GM18951 (cell line): ENCODE data around the gene AMFR.

ENCODE experiments used
- POLR2A ChIP-seq: IDR thresholded peaks from 4 replicates; pipeline ENCODE4 v1.6.1; 2011; ENCODE audit warnings: mild to moderate bottlenecking; ENCODE audit not compliant: insufficient read length, insufficient read depth; ENCODE audit errors: extremely low read depth
- in situ Hi-C: fragments of 300-500 bp; cut with MboI; formaldehyde crosslinking; loops from one replicate; pipeline ENCODE4 v1.12.0; 2022; ENCODE audit warnings: low sequenced_read_pairs, mixed read lengths, inconsistent platforms; ENCODE audit not compliant: unreplicated experiment

AMFR gene

GRCh38 chr16:56450275-56450985 is 25.1 kb upstream of the AMFR start:
- in situ Hi-C loops: no loop called here
- TF ChIP-seq POLR2A: no peak

DNA sequence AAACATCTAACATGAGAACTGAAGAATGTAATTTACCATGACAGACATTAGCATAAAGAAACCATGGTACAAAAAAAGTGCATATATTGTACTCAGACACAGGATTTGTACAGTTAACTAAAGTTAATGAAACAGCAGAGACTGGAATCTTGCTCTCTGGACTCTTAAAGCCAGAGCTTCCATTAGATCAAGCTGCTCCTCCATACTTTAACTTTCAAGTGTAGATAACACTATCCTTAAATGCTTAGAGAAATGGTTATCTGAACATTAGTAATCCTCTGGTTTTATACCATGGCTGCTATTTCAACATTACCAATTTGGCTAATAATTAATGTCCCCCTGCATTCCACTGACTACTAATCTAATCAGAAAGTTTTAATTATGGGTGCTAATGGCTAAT is 22.7 kb upstream of the AMFR start:
- in situ Hi-C loops: no loop called here
- no peak for TF ChIP-seq POLR2A

DNA sequence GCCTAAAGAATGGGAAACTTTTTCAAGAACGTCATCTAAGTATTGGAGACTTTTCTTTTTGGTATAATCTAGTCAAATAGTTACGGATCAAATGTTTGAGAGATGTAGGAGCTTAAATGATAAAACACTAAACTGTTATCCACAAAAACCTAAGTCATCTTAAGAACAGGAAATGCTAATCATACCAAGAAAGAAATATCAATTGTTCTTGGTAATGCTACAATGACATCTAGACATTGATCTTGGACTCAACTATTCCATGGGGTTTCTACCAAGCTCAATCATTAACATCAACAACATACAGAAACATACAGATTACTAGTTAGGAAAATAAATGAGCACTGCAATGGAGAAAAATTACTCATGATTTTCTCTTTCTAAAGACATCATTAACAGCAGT is 21.9 kb upstream of the AMFR start:
- in situ Hi-C loops: no loop called here
- TF ChIP-seq POLR2A: no peak

DNA sequence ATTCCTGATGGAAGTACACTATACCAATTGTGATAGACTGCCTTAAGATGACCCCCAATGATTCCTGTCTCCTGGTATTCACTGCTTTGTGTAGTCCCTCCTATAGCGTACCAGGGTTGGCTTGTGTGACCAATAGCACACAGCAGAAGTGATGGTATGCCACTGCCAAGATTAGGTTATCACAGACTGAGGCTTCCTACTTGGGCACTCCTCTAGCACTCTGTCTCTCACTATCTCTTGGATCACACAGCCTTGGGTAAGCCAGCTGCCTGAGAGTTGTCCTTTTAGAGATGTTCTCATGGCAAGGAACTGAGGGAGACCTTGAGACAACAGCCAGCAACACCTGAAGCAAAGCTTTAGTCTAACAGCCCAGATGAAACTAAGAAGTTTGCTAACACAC is 12.7 kb upstream of the AMFR start:
- TF ChIP-seq POLR2A: no peak
- in situ Hi-C loops: no loop called here

DNA sequence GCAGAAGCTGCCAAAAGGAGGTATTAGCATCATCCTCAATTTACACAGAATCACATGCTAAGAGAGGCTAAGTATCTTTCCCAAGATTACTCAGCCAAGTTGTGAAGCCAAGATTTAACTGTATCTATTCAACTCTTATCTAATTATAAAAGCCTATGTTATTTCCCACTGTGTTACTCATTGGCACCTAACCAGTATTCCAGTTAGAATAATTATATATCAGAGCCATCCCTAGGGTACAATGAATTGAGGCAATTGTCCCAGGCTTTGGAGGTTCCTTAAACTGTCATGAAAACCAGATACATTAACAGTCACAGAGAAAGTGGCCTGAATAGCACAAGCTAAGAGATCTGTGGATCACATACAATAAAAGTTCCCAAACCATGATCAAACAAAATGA is 10.9 kb upstream of the AMFR start:
- no peak for TF ChIP-seq POLR2A
- in situ Hi-C loops: no loop called here

- in situ Hi-C loops: no loop called here
- no peak for TF ChIP-seq POLR2A
These were observed 2.7 kb upstream of the AMFR start for GRCh38 chr16:56428091-56428490.

DNA sequence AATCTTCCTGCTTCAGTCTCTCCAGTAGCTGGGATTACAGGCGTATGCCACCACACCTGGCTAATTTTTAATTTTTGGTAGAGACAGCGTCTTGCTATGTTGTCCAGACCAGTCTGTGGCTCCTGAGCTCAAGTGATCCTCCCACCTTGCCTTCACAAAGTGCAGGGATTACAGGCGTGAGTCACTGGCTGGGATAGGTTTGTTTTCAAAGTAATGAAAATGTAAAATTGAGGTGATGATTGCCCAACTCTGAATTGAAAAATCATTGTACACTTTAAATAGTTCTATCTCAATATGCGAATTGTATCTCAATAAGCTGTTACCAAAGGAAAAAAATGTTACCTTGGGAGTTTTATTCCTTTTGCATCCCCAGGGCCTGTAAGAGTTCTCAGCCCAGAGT is 1.2 kb upstream of the AMFR start:
- TF ChIP-seq POLR2A: no peak
- in situ Hi-C loops: no loop called here

DNA sequence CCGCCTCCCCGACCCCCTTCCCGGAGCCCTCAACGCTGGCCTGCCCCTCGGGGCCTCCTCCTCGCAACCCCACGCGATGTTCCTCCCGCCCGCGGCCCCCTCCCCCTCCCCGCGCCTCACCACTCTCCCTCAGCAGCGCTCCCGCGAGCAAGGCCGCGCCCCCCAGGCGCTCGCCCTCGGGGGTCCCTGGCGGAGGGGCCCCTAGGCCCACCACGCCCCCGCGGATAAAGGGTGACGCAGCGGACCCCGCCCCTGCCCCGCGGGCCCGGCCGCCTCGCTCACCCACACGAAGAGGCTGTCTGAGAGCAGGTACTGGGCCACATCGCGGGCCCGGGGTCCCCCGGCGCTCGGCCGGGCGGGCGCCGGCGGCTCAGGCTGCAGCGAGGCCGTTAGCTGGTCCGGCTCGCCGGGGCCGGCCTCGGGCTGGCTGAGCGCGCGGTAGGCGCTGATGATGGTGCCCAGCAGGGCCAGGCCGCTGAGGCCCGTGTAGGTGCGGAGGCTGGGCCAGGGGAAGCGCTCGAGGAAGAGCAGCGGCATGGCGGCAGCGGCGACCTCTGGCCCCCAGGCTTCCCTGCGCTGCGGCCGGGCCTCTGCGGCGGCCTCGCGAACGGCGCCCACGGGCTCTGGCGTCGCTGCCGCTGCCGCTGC is 430 bp downstream of the AMFR start:
- no peak for TF ChIP-seq POLR2A
- in situ Hi-C loops: no loop called here

DNA sequence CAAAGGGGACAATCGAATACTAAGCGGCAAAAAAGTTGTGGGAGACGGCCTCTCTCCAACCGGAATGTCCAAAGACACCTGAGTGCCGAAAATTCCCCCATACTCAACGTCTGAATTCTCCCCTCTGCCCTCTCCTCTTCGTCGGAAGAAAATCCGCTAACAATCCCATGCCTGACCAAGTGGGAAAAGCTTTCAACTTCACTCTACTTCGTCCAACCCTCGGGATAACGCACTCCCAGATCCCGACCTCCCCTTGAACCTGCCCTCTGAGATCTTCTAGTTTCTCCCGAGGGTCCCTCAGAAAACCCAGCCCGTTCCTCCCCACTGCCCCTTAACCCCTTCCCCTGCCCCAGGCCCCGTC is 961 bp downstream of the AMFR start:
- TF ChIP-seq POLR2A: no peak
- in situ Hi-C loops: no loop called here

DNA sequence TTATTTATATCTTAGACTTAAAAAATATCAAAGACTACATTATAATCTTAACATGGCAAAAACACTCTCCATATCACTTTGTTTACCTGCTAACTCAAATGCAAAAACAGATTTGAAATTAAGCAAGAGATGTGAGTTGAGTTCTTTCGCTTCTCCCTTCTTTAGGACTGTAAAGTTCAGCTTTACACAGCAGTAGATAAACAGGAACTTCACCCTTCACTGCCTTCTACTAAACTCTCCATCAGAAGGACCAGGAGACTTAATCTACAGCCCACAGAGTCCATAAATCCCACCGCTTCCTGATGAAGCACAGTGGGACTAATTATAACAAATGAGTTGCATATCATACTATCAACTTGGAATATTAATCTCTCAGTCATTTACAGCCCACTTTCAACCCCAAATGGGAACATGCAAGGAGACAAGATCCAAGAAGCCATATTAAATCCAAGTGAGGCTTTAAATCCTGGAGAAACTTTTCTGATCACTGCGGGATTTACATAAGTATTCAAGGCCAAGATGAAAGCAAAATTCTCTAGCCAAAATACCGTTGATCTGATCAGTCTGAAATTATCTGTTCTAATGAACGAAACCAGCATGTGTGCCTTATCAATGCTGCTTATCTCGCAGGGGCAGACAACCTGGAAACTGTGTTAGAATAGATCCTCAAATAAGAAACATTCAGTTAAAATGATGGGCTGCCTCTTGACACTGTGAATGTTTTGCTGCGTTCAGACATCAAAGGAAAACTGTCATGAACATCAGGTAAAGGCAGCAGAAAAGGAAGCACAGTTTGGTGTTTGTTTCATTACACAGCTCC is 1.6 kb downstream of the AMFR start:
- TF ChIP-seq POLR2A: no peak
- in situ Hi-C loops: no loop called here

GRCh38 chr16:56422896-56423441 is 2.4 kb downstream of the AMFR start:
- TF ChIP-seq POLR2A: no peak
- in situ Hi-C loops: no loop called here

DNA sequence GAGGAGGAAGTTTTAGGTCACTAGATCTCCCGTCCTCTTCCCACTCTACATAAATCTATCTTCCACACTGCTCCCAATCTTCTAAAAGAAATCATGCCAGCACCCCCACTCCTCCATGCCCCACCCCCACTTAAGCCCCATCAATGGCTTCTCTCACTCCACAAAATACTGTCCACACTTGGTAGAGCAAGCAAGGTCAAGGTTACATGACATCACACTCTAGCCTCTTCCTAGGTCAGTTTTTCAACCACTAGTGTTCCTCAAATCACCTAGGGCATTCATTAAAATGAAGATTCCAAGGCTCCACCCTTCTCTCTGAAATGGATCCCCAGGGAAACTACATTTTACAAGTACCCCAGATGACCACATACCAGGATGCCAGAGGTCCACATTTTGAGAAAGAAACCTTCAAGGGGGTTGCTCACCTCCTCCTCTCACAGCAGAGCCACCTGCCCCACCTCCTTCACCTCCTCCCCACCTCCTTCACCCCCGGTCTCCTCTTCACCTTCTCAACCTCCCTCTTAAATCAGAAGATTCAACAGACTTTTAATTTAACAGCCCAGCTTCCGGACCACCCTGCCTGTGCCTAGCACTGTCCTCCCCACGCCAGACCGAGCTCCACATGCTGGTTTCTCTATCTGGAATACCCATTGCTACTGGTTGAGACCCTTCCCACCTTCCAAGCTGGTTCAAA is 3.2 kb downstream of the AMFR start:
- no peak for TF ChIP-seq POLR2A
- in situ Hi-C loops: no loop called here

DNA sequence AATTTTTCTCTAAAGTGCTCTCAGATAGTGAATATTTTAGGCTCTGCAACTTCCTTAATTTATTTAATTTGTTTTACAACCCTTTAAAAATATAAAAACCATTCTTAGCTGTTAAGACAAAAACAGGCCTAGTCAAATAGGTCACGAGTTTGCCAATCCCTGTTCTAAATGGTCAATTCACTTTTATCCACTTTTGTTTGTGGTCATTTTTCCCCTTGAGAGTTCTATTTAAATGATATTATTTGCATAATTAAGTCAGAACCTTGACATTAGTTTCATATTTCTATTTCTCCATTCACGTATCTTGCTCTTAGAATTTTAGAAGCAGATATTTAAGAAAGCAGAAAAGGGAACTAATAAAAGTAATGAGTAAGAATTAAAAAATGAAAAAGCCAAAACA is 4.0 kb downstream of the AMFR start:
- in situ Hi-C loops: no loop called here
- TF ChIP-seq POLR2A: no peak
